Dedifferentiated amniotic fluid mesenchymal stem cell (primary cell): Measurements from ENCODE around the gene SCAMP5.

Source experiments
- DNase-seq: peaks from one replicate; pipeline ENCODE4 v3.0.0-alpha.2; 2016; ENCODE audit errors: extremely low spot score

The SCAMP5 gene

GRCh38 chr15:74995182-74995778 is at the start of gene SCAMP5:
Gene SCAMP5 (plus strand): TSS chr15:74995563. CDS start chr15:75011840, 16,277 bp downstream.
- peak; percentile 92 for DNase-seq

GRCh38 chr15:74950078-74950908 is 45.1 kb upstream of the SCAMP5 start:
- DNase-seq: peak; percentile 85

GRCh38 chr15:74951006-74951405 is 44.4 kb upstream of the SCAMP5 start:
- no peak for DNase-seq

GRCh38 chr15:74954515-74954914 is 40.8 kb upstream of the SCAMP5 start:
- DNase-seq: no peak

GRCh38 chr15:74955017-74955416 is 40.3 kb upstream of the SCAMP5 start:
- no peak for DNase-seq

- DNase-seq: no peak
These were observed 39.3 kb upstream of the SCAMP5 start for GRCh38 chr15:74955796-74956647.

GRCh38 chr15:74956648-74957475 is 38.5 kb upstream of the SCAMP5 start, which contains the start of gene RPP25:
Gene RPP25 (minus strand): TSS chr15:74956772. CDS start chr15:74956583, 189 bp downstream.
- DNase-seq: no peak

GRCh38 chr15:74957476-74958035 is 37.8 kb upstream of the SCAMP5 start:
- no peak for DNase-seq

GRCh38 chr15:74958320-74958907 is 36.9 kb upstream of the SCAMP5 start:
- no peak for DNase-seq

GRCh38 chr15:74958908-74959585 is 36.3 kb upstream of the SCAMP5 start:
- no peak for DNase-seq

GRCh38 chr15:74959586-74959939 is 35.8 kb upstream of the SCAMP5 start:
- no peak for DNase-seq

- DNase-seq: no peak
These were observed 35.1 kb upstream of the SCAMP5 start for GRCh38 chr15:74960286-74960685.

GRCh38 chr15:74960995-74961588 is 34.3 kb upstream of the SCAMP5 start:
- DNase-seq: no peak

- DNase-seq: no peak
These were observed 33.7 kb upstream of the SCAMP5 start for GRCh38 chr15:74961616-74962015.

- DNase-seq: no peak
These were observed 33.1 kb upstream of the SCAMP5 start for GRCh38 chr15:74962219-74962618.

GRCh38 chr15:74962671-74963070 is 32.7 kb upstream of the SCAMP5 start:
- DNase-seq: no peak

GRCh38 chr15:74963213-74963612 is 32.1 kb upstream of the SCAMP5 start:
- no peak for DNase-seq

GRCh38 chr15:74964794-74965193 is 30.6 kb upstream of the SCAMP5 start:
- no peak for DNase-seq

GRCh38 chr15:74967670-74968069 is 27.7 kb upstream of the SCAMP5 start:
- no peak for DNase-seq

- no peak for DNase-seq
These were observed 19.2 kb upstream of the SCAMP5 start for GRCh38 chr15:74976159-74976558.
